Kasumi-1 (cell line): Measurements from ENCODE around the gene ABL1.
"Not testable (repeated sequence)": the region's sequence is repeated elsewhere in the genome, so short reads cannot be mapped to it uniquely, and the experiment has no call there.

ENCODE experiments used
- DNase-seq, 2 experiments: peaks; one replicate each; lab custom pipeline; 2025; lab: John Stamatoyannopoulos, UW

Gene ABL1

DNA sequence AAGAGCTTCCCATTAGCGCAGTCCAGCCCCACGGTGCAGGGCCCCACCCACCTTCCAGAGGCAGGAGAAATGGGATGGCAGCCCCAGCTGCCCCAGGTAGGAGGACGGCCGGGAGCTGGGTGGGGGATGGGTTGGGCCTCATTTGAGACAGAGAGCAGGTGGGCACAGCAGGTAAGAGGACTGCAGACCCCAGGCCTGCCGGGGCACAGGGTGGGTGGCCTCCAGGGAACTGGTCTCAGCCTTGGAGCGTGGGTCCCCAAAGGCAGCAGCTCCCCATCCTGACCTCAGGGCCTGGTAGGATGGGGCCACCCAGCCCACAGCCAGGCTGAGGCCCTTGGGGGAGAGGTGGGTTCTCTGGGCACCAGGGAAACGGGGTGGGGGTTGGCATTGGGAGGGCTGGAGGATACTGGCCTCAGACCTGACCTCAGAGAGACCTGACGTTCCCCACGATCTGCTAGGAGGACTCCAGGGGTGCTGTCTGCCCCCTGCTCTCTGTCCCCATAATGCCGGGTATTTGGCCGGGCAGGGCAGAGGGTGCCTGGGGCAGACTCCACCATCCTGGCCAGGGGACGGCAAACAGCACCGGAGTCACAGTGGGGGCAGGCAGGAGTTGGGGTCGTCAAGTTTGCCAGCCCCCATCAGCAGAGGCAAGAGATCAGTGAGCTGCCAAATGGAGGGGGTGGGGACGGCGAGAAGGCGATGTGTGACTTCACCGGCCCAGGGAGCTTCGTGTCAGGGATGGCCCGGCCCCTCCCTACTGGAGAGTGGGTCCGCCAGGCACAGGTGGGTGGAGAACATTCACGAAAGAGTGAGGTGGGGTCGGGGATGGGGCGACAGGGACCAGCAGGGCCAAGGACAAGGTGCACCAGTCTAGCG, 68.4 kb downstream of the ABL1 start:
- no peak for DNase-seq

GRCh38 chr9:130904070-130905044, 69.3 kb downstream of the ABL1 start:
- DNase-seq: no peak

GRCh38 chr9:130905125-130905901, 70.3 kb downstream of the ABL1 start:
- peak; percentile 51 to 65 for DNase-seq

GRCh38 chr9:130905902-130906734, 71.1 kb downstream of the ABL1 start:
- no peak for DNase-seq

GRCh38 chr9:130906735-130907416, 71.8 kb downstream of the ABL1 start:
- DNase-seq: no peak

DNA sequence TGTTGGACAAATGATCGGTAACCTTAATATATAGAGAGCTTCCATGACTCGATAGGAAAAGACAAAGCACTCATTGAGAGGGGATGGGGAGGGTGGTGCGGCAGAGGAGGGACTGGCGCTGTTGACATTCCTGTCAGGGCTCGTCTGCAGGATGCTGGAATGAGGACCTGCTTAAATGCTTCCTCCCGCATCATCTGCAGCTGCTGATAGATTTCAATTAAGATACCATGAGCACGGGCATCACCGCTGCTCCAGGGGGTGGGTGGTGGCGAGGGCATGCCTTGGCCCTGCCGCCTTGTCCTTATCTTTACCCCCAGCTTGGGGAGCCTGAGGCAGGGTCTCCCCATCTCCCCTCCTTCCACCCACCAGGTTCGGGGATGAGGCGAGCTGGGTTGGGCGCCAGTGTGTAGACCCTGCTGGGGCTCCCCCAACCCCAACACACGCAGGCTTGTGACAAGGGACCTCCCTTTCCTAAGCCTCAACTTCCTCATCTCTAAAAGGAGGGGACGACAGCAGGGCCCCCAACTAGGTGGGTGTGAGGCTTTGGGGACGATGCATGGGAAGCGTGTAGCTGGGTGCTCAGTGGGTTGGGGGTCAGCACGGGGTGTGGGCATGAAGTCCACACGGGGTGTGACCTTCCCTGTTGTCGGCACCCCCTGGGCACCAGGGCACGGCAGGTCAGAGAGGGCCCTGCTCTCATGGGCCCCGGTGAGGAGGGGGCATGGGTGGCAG, 73.3 kb downstream of the ABL1 start:
- DNase-seq: peak in 1 of 2 experiments; percentile 5

- no peak for DNase-seq
Observed at GRCh38 chr9:130908878-130909355, 73.9 kb downstream of the ABL1 start.

DNA sequence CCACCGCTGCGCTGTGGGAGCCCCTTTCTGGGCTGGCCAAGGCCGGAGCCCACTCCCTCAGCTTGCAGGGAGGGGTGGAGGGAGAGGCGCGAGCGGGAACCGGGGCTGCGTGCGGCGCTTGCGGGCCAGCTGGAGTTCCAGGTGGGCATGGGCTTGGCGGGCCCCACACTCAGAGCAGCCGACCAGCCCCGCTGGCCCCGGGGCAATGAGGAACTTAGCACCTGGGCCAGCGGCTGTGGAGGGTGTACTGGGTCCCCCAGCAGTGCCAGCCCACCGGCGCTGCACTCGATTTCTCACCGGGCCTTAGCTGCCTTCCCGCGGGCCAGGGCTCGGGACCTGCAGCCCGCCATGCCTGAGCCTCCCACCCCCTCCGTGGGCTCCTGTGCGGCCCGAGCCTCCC, 75.0 kb downstream of the ABL1 start:
- DNase-seq: not testable (repeated sequence)

GRCh38 chr9:130910670-130911069, 75.6 kb downstream of the ABL1 start:
- not testable (repeated sequence) for DNase-seq

- DNase-seq: no peak
Observed at GRCh38 chr9:130911254-130912049, 76.4 kb downstream of the ABL1 start.

DNA sequence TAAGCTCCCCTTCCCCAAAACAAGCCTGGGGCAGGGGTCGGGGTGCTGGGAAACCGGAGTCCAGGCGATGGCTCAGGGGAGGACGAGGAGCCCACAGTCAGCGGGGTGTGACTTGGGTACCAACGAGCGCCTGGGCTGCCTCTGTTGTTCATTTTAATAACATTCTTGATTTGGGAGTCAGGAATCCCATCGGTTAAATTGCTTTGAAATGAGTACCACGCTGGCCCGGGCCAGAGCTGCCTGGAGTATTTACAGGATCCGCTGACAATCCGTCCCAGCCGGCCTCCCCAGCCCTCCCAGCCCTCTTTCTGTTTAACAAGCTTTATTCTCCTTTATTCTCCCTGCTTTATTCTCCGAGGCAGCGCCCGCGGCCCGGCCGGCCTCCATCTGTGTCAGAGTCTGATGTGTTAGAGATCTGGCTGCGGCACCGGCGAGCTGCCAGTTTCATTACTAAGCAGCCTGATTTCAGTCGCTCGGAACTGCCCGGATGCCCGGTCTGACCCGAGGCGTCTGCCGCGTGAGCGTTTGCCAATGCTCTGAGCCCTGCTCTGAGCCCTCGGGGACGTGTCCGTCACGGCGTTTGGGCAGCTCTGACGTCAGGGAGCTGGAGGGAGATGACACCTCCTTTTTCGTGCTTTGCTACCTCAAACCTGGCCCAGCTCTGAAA, 78.0 kb downstream of the ABL1 start:
- no peak for DNase-seq

DNA sequence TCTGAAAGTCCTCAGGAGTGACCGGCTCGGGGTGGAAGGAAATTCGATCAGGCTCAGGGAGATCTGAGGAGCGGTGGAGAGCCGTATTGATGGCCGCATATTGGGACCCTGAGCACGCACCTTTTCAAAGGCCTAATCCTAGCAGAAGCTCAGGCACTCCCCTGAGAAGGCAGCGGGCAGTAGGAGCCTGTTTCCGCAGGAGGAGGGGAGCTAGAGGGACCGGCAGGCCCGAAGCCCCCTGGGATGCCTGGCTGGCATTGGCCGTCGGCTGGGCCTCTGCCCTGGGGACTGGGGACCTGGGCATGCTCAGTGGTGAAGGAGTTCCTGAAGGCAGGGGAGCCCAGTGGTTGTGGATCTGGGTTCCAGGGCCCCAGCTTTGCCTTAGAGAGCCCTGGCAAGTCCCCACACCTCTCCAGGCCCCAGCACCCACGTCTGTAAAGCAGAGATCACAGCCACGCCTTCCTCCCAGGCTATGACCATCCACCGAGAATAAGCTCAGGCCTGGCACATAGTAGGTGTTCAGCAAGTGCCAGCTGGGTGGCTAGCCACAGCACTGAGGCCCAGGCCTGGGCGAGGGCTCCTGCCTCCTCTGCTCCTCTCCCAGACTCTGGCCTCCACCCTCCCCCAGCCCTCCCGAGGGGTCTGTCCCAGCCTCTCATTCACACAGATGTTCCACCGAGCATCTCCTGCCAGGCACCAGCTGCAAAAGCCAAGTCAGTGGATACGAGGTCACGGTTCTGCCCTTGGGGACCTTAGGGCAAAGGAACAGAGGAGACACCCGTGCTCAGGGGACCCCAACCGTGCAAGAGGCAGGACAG, 78.8 kb downstream of the ABL1 start:
- DNase-seq: no peak

DNA sequence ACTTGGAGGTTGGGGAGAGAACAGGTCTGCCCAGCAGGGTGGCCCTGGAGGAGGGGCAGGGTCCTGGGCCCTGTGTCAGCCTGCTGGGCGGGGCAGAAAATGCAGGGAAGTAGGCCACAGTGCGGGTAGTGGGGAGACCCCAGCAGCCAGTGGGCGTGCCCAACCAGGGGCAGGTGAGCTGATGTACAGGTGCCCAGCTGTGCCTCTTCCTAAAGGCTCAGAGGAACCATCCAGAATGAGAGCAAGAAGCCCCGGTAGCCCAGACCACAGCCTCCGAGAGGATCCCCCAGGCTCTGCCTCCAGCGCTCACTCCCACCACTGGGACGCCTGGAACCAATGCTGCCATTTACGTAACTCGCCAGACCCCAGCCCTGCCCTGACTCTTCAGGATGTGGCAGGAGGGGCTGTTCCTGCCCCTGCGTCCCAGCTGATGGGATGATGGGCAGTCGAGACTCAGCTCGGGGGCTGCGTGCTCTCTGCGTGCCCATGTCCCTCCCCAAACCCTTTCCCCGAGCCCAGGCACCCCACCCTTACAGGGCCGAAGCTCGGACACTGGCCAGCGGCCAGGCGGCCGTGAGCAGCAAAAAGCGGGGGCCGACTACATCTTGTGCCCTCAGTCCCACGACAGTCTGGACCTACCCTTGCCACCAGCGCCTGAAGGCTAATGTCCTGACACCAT, 79.5 kb downstream of the ABL1 start:
- no peak for DNase-seq

DNA sequence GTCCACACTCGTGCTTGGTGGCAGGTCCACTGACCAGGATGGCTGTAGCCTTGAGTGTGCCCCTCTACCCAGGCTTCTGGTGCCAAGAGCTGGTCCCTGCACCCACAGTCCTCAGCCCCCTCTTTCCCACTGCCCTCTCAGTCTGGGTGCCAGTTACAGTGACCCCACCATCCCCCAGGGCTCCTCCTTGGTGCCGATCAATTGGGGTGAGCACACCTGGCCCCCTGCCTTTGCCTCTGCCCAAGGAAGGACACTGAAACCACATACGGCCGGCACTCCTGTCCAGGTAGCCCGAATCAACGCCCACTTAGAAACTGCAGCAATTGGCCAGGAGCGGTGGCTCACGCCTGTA, 80.0 kb downstream of the ABL1 start:
- no peak for DNase-seq

DNA sequence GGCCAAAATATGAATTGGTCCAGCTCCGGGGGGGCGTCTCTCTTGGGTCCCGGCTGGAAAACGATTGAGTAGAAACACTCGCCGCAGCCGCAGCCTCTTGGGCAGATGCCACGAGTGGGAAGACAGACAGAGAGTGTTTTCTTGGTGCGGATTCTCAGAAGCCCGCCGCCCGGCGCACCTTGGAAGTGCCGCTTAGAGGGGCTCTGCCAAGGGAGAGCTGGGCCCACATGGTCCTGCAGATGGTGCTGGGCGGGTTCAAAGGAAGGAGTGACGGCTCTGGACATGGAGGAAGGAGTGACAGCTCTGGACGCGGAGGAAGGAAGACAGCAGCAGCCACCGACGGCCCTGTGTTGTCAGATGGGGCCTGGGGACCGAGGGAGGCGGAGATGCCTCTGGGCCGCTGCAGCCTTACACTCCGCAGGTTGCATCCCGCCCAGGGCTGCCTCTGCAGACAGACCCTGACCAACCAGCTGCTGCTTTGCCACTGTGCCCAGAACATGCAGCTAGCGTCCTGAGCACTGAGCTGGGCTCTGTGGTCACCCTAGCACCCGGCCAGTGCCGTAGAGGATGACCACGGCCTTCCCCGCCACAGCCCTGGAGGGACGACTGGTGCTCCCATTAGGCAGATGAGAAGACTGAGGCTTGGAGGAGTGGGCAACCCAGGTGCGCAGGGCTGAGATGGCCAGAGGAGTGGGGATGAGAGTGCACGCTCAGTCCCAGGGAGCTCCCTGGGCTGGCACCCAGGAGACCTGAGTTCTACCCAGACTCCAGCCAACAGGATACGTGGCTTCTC, 82.3 kb downstream of the ABL1 start:
- no peak for DNase-seq
